GM10248 (cell line): ENCODE measurements around the gene EFS.
"Not testable (repeated sequence)": the region's sequence is repeated elsewhere in the genome, so short reads cannot be mapped to it uniquely, and the experiment has no call there.

Experiments
- CTCF ChIA-PET: fragments of 300-600 bp; sonication (Branson Sonifier 250); formaldehyde crosslinking; extraction: SDS; loops from one replicate; lab custom pipeline; 2021; ENCODE audit warnings: antibody characterized with exemption; lab: Yijun Ruan, JAX
- POLR2A ChIA-PET: fragments of 350-650 bp; sonication (Branson Sonifier 250); formaldehyde crosslinking; extraction: SDS; loops from one replicate; lab custom pipeline; 2020; ENCODE audit warnings: antibody characterized with exemption; lab: Yijun Ruan, JAX
- DNase-seq: peaks from one replicate; pipeline ENCODE4 v3.0.0; 2012; ENCODE audit errors: extremely low spot score
- TF ChIP-seq, protein P1 (sequence below): IDR thresholded peaks from 2 replicates; pipeline ENCODE4 v1.5.1; 2012; ENCODE audit warnings: mild to moderate bottlenecking, low read depth; ENCODE audit errors: extremely low read depth, missing control alignments, control extremely low read depth

EFS gene

DNA sequence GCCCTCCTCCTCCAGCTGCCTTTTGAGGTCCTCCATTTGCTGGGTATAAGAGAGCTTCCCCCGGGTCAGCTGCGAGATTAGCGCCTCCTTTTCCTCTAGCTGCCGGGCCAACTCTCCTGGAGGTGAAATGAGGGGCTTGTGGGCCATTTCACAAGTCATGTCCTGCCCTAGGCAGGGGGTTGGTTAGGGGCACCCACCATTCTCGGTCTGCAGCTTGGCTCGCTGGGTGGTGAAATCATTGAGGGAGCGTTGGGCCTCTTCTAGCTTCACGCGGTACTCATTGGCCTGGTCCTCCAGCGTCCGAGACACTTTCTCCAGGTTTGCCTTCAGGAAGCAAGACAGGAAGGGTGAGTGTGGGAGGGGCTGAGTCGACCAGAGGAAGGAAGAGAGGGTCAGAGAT, 24.4 kb upstream of the EFS start:
- ChIA-PET POLR2A (no interaction called here), CTCF (interaction anchor here (2.8 kb wide), 1 partner anchor 10 kb away, joined by 16 read pairs; no protein-coding TSS in a partner anchor)
- TF ChIP-seq, protein P1, sequence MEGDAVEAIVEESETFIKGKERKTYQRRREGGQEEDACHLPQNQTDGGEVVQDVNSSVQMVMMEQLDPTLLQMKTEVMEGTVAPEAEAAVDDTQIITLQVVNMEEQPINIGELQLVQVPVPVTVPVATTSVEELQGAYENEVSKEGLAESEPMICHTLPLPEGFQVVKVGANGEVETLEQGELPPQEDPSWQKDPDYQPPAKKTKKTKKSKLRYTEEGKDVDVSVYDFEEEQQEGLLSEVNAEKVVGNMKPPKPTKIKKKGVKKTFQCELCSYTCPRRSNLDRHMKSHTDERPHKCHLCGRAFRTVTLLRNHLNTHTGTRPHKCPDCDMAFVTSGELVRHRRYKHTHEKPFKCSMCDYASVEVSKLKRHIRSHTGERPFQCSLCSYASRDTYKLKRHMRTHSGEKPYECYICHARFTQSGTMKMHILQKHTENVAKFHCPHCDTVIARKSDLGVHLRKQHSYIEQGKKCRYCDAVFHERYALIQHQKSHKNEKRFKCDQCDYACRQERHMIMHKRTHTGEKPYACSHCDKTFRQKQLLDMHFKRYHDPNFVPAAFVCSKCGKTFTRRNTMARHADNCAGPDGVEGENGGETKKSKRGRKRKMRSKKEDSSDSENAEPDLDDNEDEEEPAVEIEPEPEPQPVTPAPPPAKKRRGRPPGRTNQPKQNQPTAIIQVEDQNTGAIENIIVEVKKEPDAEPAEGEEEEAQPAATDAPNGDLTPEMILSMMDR = no peak
- no peak for DNase-seq

DNA sequence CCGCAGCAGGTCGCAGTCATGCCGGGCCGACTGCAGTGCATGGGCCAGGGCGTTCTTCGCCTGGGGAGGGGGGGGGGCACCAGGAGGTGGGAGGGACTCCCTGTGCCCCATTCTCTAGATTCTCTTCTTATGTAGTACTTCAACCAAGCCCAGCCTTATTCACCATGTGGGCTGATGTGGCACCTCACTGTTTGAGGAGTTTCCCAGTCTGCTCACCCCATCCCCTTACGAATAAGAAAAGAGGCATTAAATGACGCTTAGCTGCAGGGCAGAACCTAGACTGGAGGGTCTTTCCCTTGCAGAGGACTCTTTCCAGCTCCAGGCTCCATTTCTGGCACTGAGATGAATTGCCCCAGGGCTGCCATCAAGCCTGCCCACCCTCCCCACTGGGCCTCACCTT, 24.0 kb upstream of the EFS start:
- TF ChIP-seq, protein P1 = no peak
- DNase-seq = no peak
- ChIA-PET CTCF (interaction anchor here (1.1 to 2.8 kb wide), 2 partner anchors 9 to 12 kb away, joined by 3 to 16 read pairs; partner anchors contain the start of gene CMTM5), POLR2A (no interaction called here)

DNA sequence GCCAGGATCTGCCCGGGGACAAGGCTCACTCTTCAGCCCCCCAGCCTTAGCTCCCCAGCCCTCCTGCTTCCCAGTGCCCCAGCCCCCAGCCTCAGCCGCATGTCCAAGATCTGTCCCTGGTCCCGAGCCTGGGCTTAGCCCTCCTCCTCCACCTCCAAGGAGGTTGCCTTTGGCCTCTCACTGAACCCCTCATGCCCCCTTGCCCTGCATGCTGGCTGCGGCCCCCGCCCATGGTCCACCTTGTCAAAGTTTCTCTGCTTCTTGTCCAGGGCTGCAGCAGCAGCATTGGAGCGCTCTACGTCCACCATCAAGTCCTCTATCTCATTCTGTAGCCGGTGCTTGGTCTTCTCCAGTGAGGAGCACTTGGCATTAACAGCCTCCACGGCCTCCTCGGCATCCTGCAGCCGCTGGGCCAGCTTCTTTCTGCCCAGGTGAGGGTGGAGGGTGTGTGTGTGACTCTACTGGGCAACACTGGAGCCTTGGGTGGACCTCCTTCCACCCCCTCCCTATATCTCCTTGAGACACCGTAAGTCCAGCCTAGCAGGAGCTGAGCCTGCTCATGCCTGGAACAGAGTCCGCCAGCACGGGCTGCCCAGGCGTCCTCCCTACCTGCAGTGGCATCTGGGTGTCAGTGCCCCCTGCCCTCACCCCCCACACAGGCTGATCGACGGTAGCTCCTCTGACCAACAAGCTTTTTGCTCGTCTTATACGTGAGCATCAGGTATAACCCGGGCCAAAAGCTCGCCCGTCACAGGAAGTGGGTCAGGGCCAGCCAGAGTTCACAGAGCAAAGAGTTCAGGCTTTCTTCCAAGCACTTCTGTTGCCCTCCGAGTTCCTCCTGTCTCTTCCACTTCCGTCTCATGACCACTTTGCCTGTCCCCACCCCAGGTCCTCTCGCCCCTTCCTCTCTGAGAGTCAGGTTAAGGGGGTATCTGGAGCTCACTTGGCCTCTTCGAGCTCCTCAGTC, 23.2 kb upstream of the EFS start:
- ChIA-PET CTCF (interaction anchor here (0.7 to 2.8 kb wide), 3 partner anchors 9 to 22 kb away, joined by 3 to 16 read pairs (median 3); partner anchors contain the start of gene CMTM5), POLR2A (no interaction called here)
- no peak for DNase-seq
- TF ChIP-seq, protein P1 = no peak

DNA sequence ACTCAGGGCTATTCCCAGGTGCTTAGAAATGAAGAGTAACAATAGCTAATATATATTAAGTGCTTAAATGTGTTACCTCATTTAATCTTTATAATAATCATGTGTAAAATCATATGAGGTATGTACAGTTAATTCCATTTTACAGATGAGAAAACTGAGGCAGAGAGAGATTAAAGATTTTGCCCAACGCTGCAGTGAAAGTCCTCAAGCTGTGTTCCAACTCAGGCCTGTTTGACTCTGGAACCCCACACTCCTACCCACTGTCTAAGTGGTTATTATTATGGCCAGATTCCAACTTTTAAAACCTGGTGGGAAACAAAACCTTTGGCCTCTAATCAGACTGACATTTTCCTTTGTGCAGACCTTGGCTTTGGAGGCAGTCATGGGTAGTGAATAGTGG, 22.0 kb upstream of the EFS start:
- no peak for DNase-seq
- TF ChIP-seq, protein P1 = no peak
- POLR2A ChIA-PET = interaction anchor here (0.6 kb wide), 1 partner anchor 167 kb away, joined by 4 read pairs; no protein-coding TSS in a partner anchor
- CTCF ChIA-PET = interaction anchor here (0.9 to 2.8 kb wide), 3 partner anchors 7 to 114 kb away, joined by 3 to 16 read pairs (median 3); no protein-coding TSS in a partner anchor

DNA sequence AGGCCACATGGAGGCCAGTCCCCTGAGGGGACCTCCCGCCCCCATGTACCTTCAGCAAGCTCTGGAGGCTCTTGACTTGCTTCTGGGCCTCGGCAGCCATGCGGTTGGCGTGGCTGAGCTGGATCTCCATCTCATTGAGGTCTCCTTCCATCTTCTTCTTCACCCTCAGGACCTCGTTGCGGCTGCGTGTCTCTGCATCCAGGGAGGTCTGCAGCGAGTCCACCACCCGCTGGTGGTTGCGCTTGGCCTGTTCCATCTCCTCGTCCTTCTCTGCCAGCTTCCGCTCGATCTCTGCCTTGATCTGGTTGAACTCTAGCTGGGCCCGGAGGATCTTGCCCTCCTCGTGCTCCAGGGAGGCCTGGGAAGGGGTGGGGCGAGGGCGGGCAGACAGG, 21.3 kb upstream of the EFS start:
- POLR2A ChIA-PET, DNase-seq: not testable (repeated sequence)
- CTCF ChIA-PET = interaction anchor here (1.2 kb wide), 1 partner anchor 113 kb away, joined by 3 read pairs; no protein-coding TSS in a partner anchor

DNA sequence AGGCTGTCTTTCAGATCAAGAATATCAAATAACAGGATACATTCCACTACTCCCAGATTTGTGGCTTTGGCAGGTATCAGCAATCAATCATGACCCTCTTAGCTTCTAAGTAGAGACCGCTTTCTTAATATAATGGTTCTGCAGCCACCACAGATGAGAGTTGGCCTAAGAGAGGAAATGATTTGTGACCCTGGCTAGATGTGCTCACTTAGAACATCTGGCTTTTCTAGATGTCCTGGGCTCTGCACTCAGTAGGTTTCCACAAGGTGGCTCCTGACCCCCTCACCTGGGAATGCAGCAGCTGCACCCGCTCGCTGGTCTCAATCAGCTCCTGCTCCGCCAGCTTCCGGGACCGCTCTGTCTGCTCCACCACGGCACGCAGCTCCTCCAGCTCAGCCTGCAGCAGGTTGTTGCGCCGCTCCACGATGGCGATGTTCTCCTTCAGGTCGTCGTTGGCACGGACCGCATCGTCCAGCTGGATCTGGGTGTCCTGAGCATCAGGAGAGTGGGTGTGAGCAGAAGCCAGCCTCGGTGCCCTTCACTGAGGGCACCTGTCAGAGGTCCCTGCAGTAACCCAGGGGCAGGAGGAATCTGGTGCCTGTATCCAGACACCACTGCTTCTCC, 20.8 kb upstream of the EFS start:
- CTCF ChIA-PET = no interaction called here
- POLR2A ChIA-PET = no interaction called here
- TF ChIP-seq, protein P1 = no peak
- no peak for DNase-seq
